ENCODE measurements around the gene CCDC8.
"Not testable (repeated sequence)": the region's sequence is repeated elsewhere in the genome, so short reads cannot be mapped to it uniquely, and the experiment has no call there.

Gene CCDC8

GRCh38 chr19:46404055-46404752 lies 9.2 kb downstream of the CCDC8 start:
- FAIRE-seq = no peak

- no peak for FAIRE-seq
These were observed 10.6 kb downstream of the CCDC8 start for GRCh38 chr19:46402725-46403124.

DNA sequence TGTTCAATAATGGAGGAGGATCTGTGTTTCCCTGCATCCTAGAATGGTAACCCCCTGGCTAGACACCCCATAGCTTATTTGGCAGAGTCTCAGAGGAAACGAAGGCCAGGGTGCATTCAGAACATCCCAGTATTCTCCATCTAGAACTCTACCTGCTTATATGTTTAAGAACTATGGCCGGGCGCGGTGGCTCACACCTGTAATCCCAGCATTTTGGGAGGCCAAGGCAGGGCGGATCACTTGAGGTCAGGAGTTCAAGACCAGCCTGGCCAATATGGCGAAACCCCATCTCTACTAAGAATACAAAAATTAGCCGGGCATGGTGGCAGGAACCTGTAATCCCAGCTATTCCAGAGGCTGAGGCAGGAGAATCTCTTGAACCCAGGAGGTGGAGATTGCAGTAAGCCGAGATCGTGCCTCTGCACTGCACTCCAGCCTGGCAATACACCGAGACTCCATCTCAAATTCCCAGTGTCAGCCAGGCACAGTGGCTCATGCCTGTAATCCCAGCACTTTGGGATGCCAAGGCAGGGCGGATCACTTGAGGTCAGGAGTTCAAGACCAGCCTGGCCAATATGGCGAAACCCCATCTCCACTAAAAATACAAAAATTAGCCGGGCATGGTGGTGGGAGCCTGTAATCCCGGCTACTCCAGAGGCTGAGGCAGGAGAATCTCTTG lies 15.4 kb downstream of the CCDC8 start:
- not testable (repeated sequence) for FAIRE-seq

- no peak for FAIRE-seq
These were observed 19.0 kb downstream of the CCDC8 start for GRCh38 chr19:46394402-46394797.

GRCh38 chr19:46393456-46394401 lies 19.6 kb downstream of the CCDC8 start:
- no peak for FAIRE-seq

DNA sequence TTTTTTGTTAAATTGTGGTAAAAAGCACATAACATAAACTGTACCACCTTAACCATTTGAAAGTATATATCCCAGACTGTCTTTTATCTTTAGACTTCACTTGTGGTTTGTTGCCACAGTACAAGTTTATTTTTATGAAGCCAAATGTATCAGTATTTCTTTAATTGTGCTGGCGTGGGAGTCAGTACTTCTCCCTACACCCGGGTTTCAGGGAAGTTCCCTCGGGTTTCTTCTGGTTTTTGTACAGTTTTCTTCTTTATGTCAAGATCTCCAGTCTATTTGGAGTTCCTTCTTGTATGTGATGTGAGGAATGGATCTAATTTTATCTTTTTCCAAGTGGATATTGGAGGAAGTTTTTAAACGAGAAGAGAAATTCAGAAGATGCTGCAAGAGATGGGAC lies 20.5 kb downstream of the CCDC8 start:
- FAIRE-seq = no peak

GRCh38 chr19:46392252-46392801 lies 21.0 kb downstream of the CCDC8 start:
- FAIRE-seq = no peak

DNA sequence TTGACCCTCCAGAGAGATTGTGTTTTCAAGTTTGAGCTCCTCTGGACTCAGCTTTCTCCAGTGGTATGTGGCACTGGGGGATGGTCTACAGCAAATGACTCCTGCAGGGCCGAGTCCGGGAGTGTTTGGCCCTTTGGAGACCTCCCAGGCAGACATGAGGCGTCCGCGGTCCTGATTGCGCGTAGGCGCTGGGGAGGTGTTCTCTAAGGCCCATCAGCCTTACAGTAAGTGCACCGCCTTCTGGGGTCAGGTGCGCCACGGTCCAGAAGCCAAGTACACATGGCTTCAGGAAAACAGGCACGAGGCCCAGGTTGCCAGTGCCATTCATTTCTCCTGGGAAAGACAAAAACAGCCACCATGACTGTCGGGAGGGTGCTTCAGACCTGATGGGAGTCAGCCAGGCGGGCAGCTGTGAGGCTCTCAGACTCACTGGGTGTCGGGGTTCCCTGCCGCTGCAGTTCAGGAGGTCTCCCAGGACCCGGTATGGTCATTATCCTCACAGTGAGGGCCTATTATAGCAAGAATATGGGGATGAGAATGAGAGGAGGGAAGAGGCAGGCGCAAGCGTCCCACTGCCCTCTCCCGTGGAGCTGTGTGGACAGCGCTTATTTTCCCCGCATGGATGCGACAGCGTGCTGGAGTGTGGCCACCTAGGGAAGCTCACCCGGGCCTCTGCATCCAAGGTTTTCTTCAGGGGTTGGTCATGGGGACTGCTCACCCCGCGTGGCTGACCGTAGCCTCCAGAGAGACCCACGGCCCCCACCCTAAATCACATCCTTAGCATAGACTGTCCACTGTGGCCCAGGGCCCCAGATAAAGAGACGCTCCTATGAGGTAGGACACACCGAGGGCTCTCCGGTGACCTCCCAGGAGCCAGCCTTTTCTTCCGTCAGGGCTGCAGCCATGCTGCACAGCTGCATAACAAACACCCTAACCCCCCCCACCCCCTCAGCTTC lies 21.8 kb downstream of the CCDC8 start:
- FAIRE-seq = no peak

DNA sequence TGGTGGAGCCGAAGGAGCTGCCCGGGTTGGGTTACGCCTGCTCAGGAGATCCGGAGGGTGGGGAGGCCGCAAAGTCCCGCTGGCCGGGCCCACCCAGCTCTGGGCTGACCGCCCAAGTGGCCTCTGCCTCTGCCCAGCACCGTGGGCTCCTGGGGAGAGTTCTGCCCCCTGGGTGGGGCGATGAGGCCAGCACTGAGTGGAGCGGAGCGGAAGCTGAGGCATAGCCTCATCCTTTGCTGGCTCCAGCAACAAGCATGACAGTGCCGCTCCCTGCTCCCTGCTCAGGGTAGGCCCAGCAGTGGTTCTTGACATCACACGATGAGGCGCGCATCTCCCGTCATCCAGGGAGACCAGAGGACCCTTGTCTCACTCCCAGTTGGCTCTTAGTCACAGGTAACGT lies 22.5 kb downstream of the CCDC8 start:
- no peak for FAIRE-seq

GRCh38 chr19:46390121-46390858 lies 23.1 kb downstream of the CCDC8 start:
- no peak for FAIRE-seq

GRCh38 chr19:46388311-46389095 lies 24.9 kb downstream of the CCDC8 start:
- FAIRE-seq = no peak

DNA sequence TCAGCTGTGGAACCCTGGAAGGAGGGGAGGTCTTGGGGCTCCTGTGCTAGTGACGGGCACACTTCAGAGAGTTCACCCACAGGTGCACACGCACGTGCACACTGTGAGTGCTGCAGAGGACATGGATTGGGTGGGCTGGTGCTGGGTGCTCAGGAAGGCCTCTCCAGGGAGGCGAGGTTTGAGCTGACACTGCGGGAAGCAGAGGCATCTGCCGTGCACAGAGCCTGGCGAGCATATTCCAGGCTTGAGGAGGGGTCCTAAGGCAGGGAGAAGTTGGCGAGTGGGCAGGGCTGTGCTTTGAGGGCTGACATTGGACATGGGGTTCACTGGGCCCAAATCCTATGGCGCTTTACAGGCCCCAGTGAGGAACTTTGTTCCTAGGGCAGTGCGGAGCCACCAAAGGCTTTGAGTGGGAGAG lies 25.6 kb downstream of the CCDC8 start:
- FAIRE-seq = no peak

DNA sequence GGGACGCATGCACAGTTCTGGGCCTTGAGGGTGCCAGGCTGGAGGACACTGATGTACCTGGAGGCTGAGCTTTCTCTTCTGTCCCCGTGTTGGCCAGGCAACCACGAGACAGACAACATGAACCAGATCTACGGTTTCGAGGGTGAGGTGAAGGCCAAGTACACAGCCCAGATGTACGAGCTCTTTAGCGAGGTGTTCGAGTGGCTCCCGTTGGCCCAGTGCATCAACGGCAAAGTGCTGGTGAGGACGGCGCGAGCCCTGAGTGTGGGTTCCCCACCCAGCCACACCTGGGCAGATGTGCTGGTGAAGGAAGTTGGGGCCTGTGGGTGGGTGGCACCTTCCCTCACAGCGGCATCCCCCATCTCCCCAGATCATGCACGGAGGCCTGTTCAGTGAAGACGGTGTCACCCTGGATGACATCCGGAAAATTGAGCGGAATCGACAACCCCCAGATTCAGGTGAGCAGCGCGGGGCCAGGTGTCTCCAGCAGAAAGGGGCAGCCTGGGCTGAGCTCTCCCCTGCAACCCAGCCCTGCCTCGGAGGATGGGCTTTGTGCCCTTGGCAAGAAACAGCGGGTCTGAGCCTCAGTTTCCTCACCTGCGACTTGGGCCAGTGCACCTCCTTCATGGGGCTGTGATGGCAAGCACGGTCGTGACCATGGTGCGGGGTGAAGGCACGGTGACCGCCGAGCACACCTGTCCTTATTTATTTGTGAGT lies 26.2 kb downstream of the CCDC8 start:
- FAIRE-seq = no peak

DNA sequence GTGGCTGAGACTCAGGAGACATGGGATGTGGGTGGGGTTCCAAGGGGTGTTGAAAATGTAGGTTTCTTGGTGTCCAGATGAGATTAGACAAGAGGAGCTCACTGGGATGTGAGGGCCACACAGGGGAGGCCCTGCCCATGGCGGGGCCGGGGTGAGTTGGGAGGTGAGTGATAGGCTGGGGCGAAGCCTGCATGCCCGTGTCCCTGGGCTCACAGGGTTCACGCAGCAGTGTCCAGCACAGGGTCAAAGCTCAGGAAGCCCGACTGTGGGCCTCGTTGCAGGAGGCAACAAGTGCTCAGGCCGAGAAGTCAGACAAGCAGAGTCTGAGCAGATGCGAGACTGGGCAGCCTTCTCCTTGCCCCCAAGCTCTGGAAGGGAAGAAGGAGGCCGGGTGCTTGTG lies 27.2 kb downstream of the CCDC8 start:
- no peak for FAIRE-seq

DNA sequence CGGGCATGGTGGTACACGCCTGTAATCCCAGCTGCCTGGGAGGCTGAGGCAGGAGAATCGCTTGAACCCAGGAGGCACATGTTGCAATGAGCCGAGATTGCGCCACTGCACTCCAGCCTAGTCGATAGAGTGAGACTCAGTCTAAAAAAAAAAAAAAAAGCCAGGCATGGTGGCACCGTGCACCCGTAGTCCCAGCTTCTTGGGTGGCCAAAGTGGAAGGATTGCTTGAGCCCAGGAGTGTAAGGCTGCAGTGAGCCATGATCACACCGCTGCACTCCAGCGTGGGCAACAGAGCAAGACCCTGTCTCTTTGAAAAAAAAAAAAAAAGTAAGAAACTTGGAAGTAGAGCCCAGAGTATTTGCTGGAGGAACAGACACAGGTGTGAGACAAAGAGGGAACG lies 27.7 kb downstream of the CCDC8 start:
- FAIRE-seq = no peak

DNA sequence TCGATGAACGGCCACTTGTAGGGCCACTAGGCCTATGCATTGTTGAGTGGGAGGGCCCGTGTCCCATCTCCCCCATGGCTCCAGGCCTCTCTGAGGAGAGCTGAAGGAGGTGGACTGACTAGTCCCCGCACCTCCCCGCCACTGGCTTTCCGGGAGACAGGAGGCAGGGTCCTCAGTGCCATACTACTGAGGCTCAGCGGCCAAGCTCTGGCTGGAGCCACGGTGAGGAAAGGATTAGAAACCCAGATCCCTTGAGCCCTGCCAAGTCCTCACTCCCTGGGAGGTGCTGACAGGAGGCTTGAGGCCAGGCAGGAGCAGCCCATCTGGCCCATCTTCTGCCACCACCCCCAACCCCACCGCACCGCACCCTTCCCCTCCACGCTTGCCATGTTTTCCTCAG lies 29.0 kb downstream of the CCDC8 start:
- FAIRE-seq = no peak

DNA sequence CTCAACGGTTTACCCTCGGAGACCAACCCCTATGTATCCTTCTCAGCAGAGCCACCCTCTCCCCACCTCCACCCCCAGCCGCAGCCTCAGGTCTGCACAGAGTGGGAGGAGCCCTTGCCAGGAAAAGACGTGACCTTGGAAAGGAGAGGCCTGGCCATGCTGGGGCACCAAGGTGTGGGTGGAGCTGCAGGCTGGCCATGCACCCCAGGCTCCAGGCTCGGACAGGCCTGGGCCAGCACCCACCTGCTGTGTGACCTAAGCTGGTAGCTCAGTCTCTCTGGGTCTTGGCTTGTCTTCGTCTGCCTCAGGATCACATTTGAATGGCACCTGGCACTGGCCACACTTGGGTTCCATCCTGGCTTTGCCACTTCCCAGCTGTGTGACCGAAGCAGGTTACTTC lies 29.5 kb downstream of the CCDC8 start:
- no peak for FAIRE-seq

DNA sequence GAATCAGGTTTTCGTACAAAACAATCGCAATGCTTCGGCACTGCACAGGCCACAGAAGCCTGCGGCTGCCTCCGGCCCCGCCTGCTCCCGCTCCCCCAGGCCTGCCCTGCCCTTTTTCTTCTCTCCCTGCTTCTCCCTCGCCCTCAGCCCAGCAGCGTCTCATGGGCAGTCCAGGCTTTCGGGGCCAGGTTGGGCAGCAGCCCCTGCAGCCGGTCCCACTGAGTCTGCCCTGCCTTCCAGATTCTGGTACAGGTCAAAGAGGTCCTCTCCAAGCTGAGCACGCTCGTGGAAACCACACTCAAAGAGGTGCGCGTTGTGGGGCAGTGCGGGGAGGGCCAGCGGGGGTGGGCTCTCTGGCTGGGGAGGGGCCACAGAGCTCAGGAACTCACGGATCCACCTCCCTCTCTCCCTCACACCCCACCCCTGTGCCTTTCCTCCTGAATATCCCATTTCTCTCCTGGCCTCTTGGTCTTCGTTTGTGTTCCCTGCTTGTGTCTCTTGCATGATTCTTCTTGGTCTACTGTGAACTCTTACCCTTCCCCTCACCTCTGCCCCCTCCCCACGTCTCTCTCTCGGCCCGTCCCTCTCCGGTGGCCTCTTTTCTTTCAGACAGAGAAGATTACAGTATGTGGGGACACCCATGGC lies 30.1 kb downstream of the CCDC8 start:
- FAIRE-seq = no peak

- FAIRE-seq = no peak
These were observed 31.5 kb downstream of the CCDC8 start for GRCh38 chr19:46381756-46382345.

Measured in islet of Langerhans (tissue), 1 donor.